ENCODE data around the gene TUBGCP3. TPM values are rescaled to one million over a fixed set of nuclear protein-coding genes. Genes with fewer than 3 reads are reported as not detected.

TUBGCP3 gene
- total and polyA plus RNA-seq, 2 donors (not counting 1 experiment from before 2014, with no cell fraction given), result 30.6 to 65.1 TPM

GRCh38 chr13:112624602-112625430 is 36.9 kb upstream of the TUBGCP3 start:
- Mint-ChIP-seq H3K27me3 (peaks cover 26% of the 10 kb centered on the region), H3K27ac (no peak overlapping the region), H3K4me1 (peaks cover 10% of the 10 kb centered on the region), H3K9me3 (ENCODE audit: insufficient read depth) (no peaks in the 10 kb centered on the region), H3K4me3 (no peak overlapping the region)
- 77% methylated on average over 15 of the region's 19 CpGs for WGBS (ENCODE audit: insufficient coverage)
- CTCF ChIA-PET, result no interaction called here
- TF ChIP-seq EZH2 (IDR thresholded peaks at IDR 0.05; ENCODE audit: borderline replicate concordance, insufficient read depth, low read depth, low read length, poor library complexity, severe bottlenecking) (no peak), CTCF (IDR thresholded peaks at IDR 0.05) (no peak)
- Histone ChIP-seq H3K27ac (ENCODE audit: low read length in 2 of 2) (no peak overlapping the region), H3K9ac (ENCODE audit: low read length) (no peak overlapping the region), H3K4me2 (replicated peaks; ENCODE audit: low read depth, low read length, poor library complexity, severe bottlenecking) (no peak overlapping the region), H3K36me3 (replicated peaks in 1 of 2; ENCODE audit: control extremely low read depth in 1 of 2, control insufficient read depth in 1 of 2, extremely low read depth in 1 of 2, insufficient read depth in 2 of 2, low read length in 1 of 2) (no peaks in the 10 kb centered on the region), H4K20me1 (ENCODE audit: control insufficient read depth, insufficient read depth, low read length, poor library complexity, severe bottlenecking) (no peaks in the 10 kb centered on the region), H3K4me1 (ENCODE audit: control insufficient read depth in 2 of 2, insufficient read depth in 2 of 2, low read length in 2 of 2) (peaks cover 10 to 18% of the 10 kb centered on the region in 2 donors), H3K27me3 (replicated peaks in 1 of 4; ENCODE audit: control extremely low read depth in 1 of 4, control insufficient read depth in 3 of 4, insufficient read depth in 4 of 4, low read length in 3 of 4) (peaks cover 0 to 7% (median 0%) of the 10 kb centered on the region in 4 experiments), H3K4me3 (ENCODE audit: control extremely low read depth in 1 of 5, extremely low read depth in 1 of 5, insufficient read depth in 1 of 5, low read depth in 2 of 5, low read length in 4 of 5) (no peak overlapping the region), H3K9me3 (ENCODE audit: control extremely low read depth in 1 of 3, control insufficient read depth in 2 of 3, insufficient read depth in 1 of 3, low read length in 2 of 3) (no peaks in the 10 kb centered on the region), H2AFZ (ENCODE audit: insufficient read depth, low read depth, low read length, poor library complexity, severe bottlenecking) (no peak overlapping the region), H3K79me2 (ENCODE audit: control insufficient read depth, insufficient read depth, low read length) (no peaks in the 10 kb centered on the region)
- POLR2A ChIA-PET, result no interaction called here
- intact Hi-C loops (cut with micrococcal nuclease), result no loop called here
- DNase-seq (no peak), ATAC-seq (ENCODE audit: low read depth) (no peak)

- Mint-ChIP-seq H3K27me3 (peaks cover 22% of the 10 kb centered on the region), H3K4me1 (peaks cover 10% of the 10 kb centered on the region), H3K9me3 (ENCODE audit: insufficient read depth) (no peaks in the 10 kb centered on the region), H3K27ac (no peak overlapping the region), H3K4me3 (no peak overlapping the region)
- ChIA-PET POLR2A (no interaction called here), CTCF (no interaction called here)
- Histone ChIP-seq H3K27ac (ENCODE audit: low read length in 2 of 2) (no peak overlapping the region), H3K4me3 (ENCODE audit: control extremely low read depth in 1 of 5, extremely low read depth in 1 of 5, insufficient read depth in 1 of 5, low read depth in 2 of 5, low read length in 4 of 5) (no peak overlapping the region), H4K20me1 (ENCODE audit: control insufficient read depth, insufficient read depth, low read length, poor library complexity, severe bottlenecking) (no peaks in the 10 kb centered on the region), H3K36me3 (replicated peaks in 1 of 2; ENCODE audit: control extremely low read depth in 1 of 2, control insufficient read depth in 1 of 2, extremely low read depth in 1 of 2, insufficient read depth in 2 of 2, low read length in 1 of 2) (no peaks in the 10 kb centered on the region), H3K4me1 (ENCODE audit: control insufficient read depth in 2 of 2, insufficient read depth in 2 of 2, low read length in 2 of 2) (peaks cover 10 to 18% of the 10 kb centered on the region in 2 donors), H3K9me3 (ENCODE audit: control extremely low read depth in 1 of 3, control insufficient read depth in 2 of 3, insufficient read depth in 1 of 3, low read length in 2 of 3) (no peaks in the 10 kb centered on the region), H3K27me3 (replicated peaks in 1 of 4; ENCODE audit: control extremely low read depth in 1 of 4, control insufficient read depth in 3 of 4, insufficient read depth in 4 of 4, low read length in 3 of 4) (peaks cover 0 to 7% (median 0%) of the 10 kb centered on the region in 4 experiments), H2AFZ (ENCODE audit: insufficient read depth, low read depth, low read length, poor library complexity, severe bottlenecking) (no peak overlapping the region), H3K79me2 (ENCODE audit: control insufficient read depth, insufficient read depth, low read length) (no peaks in the 10 kb centered on the region), H3K9ac (ENCODE audit: low read length) (no peak overlapping the region), H3K4me2 (replicated peaks; ENCODE audit: low read depth, low read length, poor library complexity, severe bottlenecking) (no peak overlapping the region)
- intact Hi-C loops (cut with micrococcal nuclease), result no loop called here
- ATAC-seq (ENCODE audit: low read depth) (no peak), DNase-seq (no peak)
- WGBS (ENCODE audit: insufficient coverage), result 92% methylated on average over 16 of the region's 16 CpGs
- TF ChIP-seq CTCF (IDR thresholded peaks at IDR 0.05), result no peak
- TF ChIP-seq EZH2 (IDR thresholded peaks at IDR 0.05; ENCODE audit: borderline replicate concordance, insufficient read depth, low read depth, low read length, poor library complexity, severe bottlenecking), result no peak
Measured at GRCh38 chr13:112624040-112624439, 36.1 kb upstream of the TUBGCP3 start.

All from B cell (primary cell).